HTERT RPE-1 (cell line): ENCODE measurements around the gene BUD31.
"Not testable (repeated sequence)": the region's sequence is repeated elsewhere in the genome, so short reads cannot be mapped to it uniquely, and the experiment has no call there.

ENCODE experiments used
- in situ Hi-C: fragments of 300-500 bp; cut with MboI; formaldehyde crosslinking; loops from 4 replicates; pipeline ENCODE4 v1.14.3; 2020; ENCODE audit warnings: low sequenced_read_pairs

The BUD31 gene

DNA sequence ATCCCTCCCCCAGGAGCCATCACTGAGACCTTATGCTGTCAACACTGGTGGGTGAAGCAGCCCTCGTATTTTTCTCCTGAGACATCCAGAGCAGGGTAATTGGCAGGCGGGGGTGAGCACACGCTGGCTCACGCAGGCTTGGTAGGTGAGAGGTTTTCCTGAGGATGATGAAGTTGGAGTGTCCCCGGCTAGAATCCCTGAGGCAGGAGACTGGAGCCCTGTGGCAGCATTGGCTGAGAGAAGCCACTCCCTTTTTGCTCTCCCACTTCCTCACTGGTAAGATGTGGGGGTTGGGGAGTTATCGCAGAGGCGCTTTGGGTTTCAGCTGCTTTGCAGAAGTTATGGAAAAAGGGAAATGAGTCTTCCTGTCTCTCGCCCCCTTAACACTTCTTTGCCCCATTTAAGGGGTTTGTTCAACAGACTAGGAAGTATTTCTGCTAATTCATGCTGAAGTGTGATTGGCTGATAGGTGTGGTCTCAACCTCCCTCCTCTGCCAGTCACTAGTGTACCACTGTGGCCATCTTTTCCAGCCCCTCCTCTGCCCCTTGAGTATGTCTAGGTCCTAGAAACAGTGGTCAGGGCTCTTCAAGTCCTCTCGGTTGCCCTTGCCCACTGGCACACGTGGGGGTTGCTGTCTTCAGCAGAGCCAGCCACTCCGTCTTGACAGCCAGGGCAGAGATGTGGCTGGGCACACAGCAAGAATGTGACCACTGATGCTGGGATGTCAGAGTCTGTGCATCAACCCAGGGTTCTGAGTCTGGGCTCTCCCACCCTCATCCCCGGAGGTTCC lies 28.5 kb upstream of the BUD31 start:
- in situ Hi-C loops = no loop called here

DNA sequence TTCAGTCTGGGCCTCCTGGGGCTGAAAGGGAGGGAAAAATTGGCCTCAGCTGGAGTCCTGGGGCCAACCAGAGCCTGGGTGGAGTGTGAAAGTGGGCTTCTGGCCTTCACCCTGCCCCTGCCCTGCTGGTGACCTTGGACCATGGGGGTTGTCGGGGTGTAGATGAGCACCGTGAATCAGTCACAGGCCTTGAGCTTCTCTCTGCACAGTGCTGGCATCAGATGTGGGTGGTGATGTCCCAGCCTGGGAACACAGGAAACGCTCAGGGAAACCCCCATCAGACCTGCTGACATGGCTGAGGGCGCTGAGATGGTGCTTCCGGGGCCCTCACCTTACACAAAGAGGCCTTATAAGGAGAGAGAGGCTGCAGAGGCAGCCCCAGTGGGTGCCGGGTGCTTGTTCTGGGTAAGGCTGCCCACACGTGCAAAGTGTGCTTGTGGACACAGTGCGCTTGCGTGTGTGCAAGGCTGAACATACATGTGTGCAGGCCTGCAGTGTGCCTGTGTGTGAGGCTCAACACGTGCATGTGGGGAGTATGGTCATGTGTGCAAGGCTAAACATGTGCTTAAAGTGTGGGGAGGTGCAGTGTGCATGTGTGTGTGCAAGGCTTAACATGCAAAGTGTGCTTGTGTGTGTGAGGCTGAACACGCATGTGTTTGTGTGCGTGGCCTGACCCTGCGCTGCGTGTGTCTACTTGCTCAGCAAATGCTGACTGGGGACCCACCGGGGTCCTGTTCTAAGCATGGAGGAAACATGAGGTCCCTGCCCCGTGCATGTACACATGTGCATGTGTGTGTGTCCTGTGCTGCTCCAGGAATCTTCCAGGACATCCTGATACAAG lies 27.7 kb upstream of the BUD31 start:
- in situ Hi-C loops = no loop called here

DNA sequence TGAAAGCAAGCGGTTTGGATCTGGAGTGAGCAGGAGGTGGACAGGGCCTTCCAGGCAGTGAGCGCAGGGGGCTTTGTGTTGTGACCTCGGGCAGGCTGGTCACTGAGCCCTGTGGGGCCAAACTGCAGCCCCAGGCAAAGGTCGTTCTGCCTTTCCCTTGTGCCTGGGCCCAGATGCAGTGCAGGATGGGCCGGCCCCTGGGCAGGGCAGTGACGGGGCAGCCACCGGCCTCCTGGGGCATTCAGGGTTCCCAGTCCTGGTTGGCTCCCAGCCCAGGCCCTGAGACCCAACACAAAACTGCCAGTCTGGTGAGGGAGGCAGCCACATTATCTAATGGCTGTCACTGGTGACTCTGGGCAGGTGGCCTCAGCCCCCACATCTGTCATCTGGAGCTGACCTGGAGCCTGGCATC lies 27.1 kb upstream of the BUD31 start:
- in situ Hi-C loops = no loop called here

DNA sequence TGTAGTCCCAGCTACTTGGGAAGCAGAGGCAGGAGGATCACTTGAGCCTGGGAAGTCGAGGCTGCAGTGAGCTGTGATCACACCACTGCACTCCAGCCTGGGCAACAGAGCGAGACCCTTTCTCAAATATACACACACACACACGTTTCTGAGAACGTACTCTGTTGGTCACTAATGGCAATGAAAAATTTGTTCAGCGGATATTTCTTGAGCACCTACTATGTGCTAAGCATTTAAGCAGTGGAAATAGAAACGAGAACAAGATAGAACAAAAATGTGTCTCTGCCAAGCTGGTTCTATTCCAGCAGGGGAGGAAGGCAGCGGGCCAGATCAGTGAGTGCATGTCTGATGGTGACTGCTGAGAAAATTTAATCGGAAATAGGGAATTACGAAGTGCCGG lies 25.6 kb upstream of the BUD31 start:
- in situ Hi-C loops = no loop called here

DNA sequence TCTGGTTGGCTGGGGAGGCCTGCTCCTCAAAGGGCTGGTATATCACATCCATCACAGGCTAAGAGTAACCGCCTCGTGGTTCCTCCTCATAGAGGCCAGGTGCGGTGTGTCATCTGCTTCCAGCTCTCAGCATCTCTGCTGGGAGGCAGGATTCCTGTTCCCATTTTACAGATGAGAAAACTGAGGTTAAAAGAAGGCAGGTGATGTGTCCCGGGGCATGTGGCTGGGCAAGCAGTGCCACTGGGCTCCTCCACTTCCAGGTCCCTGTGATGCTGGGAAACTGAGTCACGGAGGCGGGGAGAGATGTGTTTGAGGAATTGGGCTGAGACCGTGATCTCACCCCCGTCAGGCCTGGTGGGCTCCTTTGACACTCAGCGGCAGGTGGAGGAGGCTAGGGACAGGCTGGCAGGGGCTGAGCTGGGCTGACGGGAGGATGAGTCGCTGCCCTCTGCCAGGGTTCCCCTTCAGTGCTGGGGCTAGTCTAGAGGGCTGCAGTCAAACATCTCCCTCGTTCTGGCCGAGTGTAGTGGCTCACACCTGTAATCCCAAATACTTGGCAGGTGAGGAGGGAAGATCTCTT lies 24.9 kb upstream of the BUD31 start:
- in situ Hi-C loops = no loop called here

DNA sequence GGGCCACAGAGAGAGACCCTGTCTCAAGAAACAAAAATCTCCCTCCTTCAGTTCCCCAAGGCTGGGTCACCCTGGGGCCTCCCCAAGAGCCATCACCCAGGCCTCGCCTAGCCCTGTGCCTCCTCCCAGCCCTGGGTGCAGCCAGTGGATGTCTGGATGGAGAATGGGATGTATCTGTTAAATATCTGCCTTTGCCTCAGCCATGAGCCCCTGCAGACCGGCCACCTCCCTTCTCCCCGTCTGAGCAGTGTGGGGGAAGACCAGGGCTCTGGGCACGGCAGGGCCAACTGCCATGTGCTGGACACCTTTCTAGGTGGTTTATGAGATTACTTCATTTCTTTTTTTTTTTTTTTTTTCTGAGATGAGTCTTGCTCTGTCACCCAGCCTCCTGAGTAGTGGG lies 24.2 kb upstream of the BUD31 start:
- in situ Hi-C loops = no loop called here

DNA sequence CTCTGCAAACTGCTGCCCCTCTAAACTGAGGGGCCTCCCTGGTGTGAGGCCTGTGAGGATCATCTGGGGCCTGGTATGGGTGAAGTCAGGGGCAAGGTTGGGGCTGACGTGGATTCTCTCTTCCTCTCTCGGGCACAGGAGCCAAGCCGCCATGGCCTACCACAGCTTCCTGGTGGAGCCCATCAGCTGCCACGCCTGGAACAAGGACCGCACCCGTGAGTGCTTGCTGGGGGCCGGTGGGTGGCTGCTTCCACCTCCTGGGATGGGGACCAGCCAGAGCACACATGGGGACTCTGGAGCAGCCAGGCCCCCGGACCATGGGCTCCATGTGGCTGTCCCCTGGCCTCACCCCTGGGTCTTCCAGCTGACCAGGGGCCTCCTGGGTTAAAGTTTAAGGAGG lies 23.2 kb upstream of the BUD31 start:
- in situ Hi-C loops = no loop called here

DNA sequence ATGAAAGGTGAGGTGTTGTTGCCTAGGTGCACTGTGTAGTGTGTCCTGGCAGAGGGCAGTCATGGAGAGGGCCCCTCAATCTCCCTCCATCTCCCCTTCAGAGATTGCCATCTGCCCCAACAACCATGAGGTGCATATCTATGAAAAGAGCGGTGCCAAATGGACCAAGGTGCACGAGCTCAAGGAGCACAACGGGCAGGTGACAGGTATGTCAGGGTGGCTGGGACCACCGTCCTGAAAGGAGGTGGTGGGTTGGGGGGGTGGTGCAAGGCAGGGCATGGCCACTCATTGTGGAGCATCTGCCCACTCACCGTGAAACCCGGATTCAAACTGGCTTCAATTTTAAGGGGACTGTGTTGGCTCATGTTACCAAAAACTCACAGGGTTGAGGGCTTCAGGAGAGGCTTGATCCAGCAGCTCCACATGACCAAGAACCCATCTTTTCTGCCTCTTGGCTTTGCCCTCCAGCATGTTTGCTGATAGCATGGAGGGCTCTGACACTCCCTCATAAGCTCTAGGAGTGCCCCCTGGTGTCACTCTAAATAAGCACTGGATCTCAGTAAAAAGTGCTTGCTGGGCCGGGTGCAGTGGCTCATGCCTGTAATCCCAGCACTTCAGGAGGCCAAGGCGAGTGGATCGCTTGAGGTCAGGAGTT lies 22.1 kb upstream of the BUD31 start:
- in situ Hi-C loops = no loop called here

DNA sequence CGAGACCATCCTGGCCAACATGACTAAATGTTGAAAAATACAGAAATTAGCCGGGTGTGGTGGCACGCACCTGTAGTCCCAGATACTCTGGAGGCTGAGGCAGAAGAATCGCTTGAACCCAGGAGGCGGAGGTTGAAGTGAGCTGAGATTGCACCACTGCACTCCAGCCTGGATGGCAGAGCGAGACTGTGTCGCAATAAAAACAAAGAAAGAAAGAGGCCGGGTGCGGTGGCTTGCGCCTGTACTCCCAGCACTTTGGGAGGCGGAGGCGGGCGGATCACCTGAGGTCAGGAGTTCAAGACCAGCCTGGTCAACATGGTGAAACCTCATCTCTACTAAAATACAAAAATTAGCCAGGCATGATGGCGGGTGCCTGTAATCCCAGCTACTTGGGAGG lies 21.5 kb upstream of the BUD31 start:
- in situ Hi-C loops = not testable (repeated sequence)

DNA sequence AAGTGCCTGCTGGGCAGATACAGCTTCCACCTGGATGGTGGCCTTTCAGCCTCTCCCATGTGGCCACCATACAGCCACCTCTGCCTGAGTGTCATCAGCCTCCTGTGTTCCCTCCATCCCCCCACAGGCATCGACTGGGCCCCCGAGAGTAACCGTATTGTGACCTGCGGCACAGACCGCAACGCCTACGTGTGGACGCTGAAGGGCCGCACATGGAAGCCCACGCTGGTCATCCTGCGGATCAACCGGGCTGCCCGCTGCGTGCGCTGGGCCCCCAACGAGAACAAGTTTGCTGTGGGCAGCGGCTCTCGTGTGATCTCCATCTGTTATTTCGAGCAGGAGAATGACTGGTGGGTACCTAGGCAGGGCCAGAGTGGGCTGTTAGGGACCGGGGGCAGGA lies 20.9 kb upstream of the BUD31 start:
- in situ Hi-C loops = no loop called here

DNA sequence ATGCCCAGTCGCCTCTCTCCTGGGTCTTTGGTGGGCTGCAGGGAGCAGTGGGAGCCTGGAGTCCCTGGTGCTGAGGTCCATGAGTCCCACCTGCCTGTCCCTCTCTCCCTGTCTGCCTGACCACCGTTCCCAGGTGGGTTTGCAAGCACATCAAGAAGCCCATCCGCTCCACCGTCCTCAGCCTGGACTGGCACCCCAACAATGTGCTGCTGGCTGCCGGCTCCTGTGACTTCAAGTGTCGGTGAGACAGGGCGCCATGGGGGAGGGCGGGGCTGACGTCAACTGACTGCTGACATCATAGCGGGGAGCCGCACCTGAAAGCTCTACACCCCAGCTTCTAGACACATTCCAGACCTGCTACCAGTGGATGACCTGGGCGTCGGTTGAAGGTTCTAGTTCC lies 19.0 kb upstream of the BUD31 start:
- in situ Hi-C loops = no loop called here

DNA sequence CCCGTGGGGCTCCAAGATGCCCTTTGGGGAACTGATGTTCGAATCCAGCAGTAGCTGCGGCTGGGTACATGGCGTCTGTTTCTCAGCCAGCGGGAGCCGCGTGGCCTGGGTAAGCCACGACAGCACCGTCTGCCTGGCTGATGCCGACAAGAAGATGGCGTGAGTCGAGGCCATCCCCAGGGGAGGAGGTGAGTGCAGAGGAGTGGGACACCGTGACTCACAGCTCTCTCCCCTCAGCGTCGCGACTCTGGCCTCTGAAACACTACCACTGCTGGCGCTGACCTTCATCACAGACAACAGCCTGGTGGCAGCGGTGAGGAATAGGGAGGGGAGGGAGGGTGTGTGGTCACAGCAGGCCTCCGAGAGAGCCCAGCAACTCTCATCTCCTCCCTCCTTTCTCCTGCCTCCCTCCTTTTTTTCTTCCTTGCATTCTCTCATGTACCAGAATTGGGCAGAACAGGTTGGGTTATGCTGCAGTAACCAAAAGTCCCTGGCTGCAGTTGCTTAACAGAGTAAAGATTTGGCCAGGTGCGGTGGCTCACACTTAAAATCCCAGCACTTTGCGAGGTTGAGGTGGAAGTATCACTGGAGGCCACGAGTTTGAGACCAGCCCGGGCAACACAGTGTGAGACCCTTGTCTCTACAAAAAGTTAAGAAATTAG lies 17.7 kb upstream of the BUD31 start:
- in situ Hi-C loops = no loop called here

DNA sequence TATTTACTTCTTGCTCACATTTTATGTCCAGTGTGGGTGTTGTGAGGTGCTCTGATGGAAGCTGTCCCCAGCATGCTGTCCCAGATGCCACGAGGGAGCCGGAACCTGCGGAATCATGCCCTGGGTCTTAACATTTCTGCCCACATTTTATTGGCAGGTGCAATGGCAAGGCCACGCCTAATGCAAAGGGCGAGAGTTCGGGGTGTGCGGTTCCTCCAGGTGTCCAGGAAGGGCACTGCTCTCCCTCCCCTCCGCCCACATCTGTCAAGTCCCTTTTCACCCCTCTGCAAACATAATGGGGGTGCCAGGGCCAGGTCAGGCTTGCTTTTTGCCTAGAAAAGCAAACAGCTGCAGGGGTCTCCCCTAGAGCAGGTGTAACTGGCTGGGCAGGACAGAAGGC lies 16.7 kb upstream of the BUD31 start:
- in situ Hi-C loops = no loop called here

DNA sequence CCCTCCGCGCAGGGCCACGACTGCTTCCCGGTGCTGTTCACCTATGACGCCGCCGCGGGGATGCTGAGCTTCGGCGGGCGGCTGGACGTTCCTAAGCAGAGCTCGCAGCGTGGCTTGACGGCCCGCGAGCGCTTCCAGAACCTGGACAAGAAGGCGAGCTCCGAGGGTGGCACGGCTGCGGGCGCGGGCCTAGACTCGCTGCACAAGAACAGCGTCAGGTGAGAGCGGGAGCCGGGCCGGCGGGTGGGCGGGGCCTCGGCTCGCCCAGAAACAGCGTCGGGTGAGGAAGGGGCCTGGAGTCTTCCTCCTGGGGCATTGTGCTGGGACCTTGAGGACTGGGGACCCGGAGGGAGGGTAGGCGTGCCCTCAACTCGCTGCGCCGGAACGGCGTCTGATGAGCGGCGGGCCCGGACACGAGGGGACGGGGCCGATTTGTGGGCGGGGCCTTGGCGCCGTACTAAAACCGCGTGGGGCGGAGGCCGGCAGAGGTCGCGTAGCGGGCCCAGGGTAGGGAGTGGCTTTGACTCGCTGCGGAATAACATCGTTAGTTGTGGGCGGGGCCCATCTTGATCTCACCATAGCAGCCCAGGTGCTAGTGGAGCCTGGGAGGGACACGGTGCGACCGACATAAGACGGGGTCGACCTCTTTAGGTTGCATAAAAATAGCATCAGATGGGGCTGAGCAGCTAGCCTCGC lies 16.0 kb upstream of the BUD31 start:
- in situ Hi-C loops = no loop called here

DNA sequence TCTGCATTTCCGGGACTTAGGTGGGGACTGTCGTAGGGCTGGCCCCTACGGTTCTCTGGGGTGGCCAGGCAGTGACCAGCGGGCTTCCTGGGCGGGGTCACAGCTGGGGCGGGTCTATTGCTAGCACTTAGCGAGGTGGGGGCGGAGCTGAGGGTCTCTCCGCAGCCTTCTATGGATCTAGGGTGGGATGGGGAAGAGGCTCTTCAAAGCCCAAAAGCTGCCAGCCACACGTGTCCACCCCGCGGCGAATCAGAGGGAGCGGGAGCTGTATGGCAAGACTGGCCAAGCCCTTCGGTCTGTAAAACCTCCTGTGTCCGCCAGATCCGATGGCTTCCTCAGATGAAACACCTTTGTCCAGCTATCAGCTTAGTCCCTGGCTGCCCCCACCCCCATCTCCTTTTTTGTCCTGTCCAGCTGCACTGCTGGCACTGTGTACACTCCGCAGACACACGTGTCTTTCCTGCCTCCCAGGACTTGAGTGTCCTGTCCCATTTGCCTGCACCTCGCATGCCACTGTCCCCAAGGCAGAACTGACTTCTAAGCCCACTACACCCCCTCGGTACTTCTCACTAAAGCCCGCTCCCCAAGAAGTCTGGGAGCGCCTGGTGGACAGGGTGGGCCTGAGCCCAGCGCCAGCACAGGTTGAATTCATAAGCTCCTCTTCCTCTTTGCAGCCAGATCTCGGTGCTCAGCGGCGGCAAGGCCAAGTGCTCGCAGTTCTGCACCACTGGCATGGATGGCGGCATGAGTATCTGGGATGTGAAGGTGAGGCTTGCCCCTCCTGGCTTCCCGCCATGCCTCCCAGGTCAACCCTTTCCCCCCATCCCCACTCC lies 15.2 kb upstream of the BUD31 start:
- in situ Hi-C loops = no loop called here

DNA sequence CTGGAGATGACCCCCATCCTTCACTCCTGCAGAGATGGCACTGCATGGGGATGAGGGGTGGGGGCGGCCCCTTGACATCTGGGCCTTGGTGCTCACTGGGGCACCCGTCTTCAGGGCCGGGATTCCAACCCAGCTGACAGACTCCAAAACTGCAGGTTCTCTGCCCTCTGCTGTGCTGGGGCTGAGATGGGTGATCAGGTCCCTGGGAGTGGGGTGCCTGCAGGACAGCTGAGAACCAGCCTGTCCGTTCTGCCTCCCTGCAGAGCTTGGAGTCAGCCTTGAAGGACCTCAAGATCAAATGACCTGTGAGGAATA lies 14.6 kb upstream of the BUD31 start:
- in situ Hi-C loops = no loop called here

DNA sequence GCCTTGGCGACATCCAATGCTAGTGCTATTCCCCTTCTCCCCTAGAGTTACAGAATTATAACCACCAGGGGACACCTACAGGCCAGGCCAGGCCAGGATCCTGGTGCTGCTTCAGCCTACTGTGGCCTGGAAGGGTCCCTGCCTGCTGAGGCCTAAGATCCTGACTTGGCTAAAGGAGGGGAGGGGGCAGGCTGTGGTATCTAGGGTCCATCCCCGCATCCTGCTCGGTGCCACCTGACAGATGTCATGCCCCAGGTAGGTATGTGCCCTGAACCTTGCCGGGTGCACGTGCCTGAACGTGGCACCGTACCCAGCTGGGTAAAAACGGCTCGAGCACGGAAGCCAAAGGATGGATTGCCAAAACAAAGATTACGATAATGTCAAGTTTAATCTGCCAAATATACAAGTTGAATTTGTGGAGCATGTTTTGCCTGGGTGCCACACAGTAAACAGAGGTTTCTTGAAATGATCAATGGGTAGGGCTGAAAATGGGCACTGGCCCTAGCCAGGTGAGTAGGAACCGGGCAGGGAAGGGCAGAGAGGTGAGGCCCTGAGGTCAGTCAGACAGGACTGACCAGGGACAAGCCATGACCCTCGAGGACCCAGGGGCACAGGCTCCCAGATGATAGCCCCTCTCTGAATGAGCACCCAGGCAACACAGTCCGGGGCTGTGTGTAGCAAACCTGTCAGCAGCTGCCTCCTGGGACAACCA lies 13.0 kb upstream of the BUD31 start:
- in situ Hi-C loops = no loop called here

DNA sequence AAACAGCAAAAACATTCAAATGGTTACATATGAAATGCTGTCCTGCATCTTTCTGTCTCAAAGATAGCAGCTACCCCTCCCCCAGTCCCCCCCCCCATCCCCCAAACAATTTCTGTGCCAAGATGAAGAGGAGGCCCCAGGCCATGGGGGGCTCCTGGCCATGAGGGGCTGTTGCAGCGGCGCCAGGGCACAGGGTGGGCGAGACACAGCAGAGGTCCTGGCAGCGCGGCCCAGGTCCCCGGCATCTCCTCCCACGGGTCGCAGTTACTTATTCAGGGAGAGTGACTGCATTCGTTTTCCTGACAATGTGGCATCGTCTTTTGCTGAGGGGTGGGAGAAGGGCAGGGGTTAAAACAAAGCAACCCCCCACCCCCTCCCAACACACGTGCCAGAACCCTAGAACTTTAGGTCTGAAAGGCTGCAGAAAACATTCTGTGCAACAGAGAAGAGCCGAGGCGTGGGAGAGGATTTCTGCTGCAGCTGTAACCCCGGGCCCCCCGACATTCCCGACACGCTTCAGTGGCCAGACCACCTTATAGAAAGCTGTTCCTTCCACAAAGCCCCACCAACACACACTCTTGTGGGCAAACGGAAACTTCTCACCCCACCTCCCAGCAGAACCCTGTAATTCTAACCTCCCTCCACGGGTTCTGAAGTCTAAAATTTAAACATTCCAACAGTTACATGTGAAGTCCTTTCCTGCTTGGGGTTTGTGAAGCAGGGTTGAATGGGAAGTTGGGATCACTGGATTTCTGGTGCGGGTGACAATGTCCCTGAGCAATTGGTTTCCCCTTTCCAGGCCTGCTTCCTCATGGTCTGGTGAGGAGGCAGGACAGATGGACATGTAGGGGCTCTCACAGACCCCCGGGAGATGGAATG lies 12.1 kb upstream of the BUD31 start:
- in situ Hi-C loops = no loop called here
